ENCODE data around the gene HSPA2. TPM values are rescaled to one million over a fixed set of nuclear protein-coding genes. Genes with fewer than 3 reads are reported as not detected.

HSPA2 gene
- polyA plus RNA-seq, 1 donor (not counting 4 experiments of a cell fraction or from before 2014, with no cell fraction given), result 12.0 TPM

- H3K27ac ChIP-seq (ENCODE audit: control insufficient read depth, insufficient read depth, low read length), result no peak overlapping the region
- H3K9me3 ChIP-seq (ENCODE audit: control insufficient read depth, low read depth, low read length), result no peaks in the 10 kb centered on the region
- H3K4me2 ChIP-seq (ENCODE audit: control insufficient read depth, extremely low read depth, insufficient read depth, low read depth, low read length), result no peak overlapping the region
- H3K79me2 ChIP-seq (ENCODE audit: control insufficient read depth, insufficient read depth, low read length), result no peaks in the 10 kb centered on the region
- no peaks in the 10 kb centered on the region for H3K36me3 ChIP-seq (ENCODE audit: control insufficient read depth in 2 of 2, extremely low read depth in 1 of 2, insufficient read depth in 2 of 2, low read length in 2 of 2)
- H2AFZ ChIP-seq (ENCODE audit: control insufficient read depth, low read length), result no peak overlapping the region
- no peak overlapping the region for H3K4me3 ChIP-seq (ENCODE audit: control insufficient read depth in 2 of 3, extremely low read depth in 1 of 3, insufficient read depth in 2 of 3, low read depth in 1 of 3, low read length in 3 of 3)
- no peak for FAIRE-seq
- dilution Hi-C loops (cut with MboI; ENCODE audit: extremely low pct_ligation_motif_present, low sequenced_read_pairs), result no loop called here
- H3K9me1 ChIP-seq (ENCODE audit: control insufficient read depth, extremely low read depth, insufficient read depth, low read length), result no peaks in the 10 kb centered on the region
- H3K4me1 ChIP-seq (ENCODE audit: control insufficient read depth, extremely low read depth, insufficient read depth, low read length), result no peaks in the 10 kb centered on the region
- H3K9ac ChIP-seq (ENCODE audit: control insufficient read depth, extremely low read depth, insufficient read depth, low read length), result no peak overlapping the region
- no peak for DNase-seq (ENCODE audit: low read depth, low spot score)
- no peaks in the 10 kb centered on the region for H3K27me3 ChIP-seq (ENCODE audit: control insufficient read depth, extremely low read depth, insufficient read depth, low read length)
- H4K20me1 ChIP-seq (ENCODE audit: control insufficient read depth, extremely low read depth, insufficient read depth, low read length), result no peaks in the 10 kb centered on the region
- TF ChIP-seq, protein P1, sequence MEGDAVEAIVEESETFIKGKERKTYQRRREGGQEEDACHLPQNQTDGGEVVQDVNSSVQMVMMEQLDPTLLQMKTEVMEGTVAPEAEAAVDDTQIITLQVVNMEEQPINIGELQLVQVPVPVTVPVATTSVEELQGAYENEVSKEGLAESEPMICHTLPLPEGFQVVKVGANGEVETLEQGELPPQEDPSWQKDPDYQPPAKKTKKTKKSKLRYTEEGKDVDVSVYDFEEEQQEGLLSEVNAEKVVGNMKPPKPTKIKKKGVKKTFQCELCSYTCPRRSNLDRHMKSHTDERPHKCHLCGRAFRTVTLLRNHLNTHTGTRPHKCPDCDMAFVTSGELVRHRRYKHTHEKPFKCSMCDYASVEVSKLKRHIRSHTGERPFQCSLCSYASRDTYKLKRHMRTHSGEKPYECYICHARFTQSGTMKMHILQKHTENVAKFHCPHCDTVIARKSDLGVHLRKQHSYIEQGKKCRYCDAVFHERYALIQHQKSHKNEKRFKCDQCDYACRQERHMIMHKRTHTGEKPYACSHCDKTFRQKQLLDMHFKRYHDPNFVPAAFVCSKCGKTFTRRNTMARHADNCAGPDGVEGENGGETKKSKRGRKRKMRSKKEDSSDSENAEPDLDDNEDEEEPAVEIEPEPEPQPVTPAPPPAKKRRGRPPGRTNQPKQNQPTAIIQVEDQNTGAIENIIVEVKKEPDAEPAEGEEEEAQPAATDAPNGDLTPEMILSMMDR (optimal IDR thresholded peaks at IDR 0.05 in 1 of 3, IDR thresholded peaks at IDR 0.05 in 1 of 3, conservative IDR thresholded peaks at IDR 0.05 in 1 of 3; ENCODE audit: extremely low read depth in 1 of 3, insufficient read depth in 2 of 3, low read length in 3 of 3), result no peak
- TF ChIP-seq EZH2 (IDR thresholded peaks at IDR 0.05; ENCODE audit: low read length), result no peak
Observed at GRCh38 chr14:64580467-64580866, 39.9 kb downstream of the HSPA2 start.

GRCh38 chr14:64581363-64581762, 40.8 kb downstream of the HSPA2 start:
- TF ChIP-seq, protein P1 (optimal IDR thresholded peaks at IDR 0.05 in 1 of 3, IDR thresholded peaks at IDR 0.05 in 1 of 3, conservative IDR thresholded peaks at IDR 0.05 in 1 of 3; ENCODE audit: extremely low read depth in 1 of 3, insufficient read depth in 2 of 3, low read length in 3 of 3), result no peak
- no peak for TF ChIP-seq EZH2 (IDR thresholded peaks at IDR 0.05; ENCODE audit: low read length)
- dilution Hi-C loops (cut with MboI; ENCODE audit: extremely low pct_ligation_motif_present, low sequenced_read_pairs), result no loop called here
- Histone ChIP-seq H3K4me3 (ENCODE audit: control insufficient read depth in 2 of 3, extremely low read depth in 1 of 3, insufficient read depth in 2 of 3, low read depth in 1 of 3, low read length in 3 of 3) (no peak overlapping the region), H3K4me1 (ENCODE audit: control insufficient read depth, extremely low read depth, insufficient read depth, low read length) (no peaks in the 10 kb centered on the region), H3K27ac (ENCODE audit: control insufficient read depth, insufficient read depth, low read length) (no peak overlapping the region), H3K9me3 (ENCODE audit: control insufficient read depth, low read depth, low read length) (no peaks in the 10 kb centered on the region), H2AFZ (ENCODE audit: control insufficient read depth, low read length) (no peak overlapping the region), H3K79me2 (ENCODE audit: control insufficient read depth, insufficient read depth, low read length) (no peaks in the 10 kb centered on the region), H3K36me3 (ENCODE audit: control insufficient read depth in 2 of 2, extremely low read depth in 1 of 2, insufficient read depth in 2 of 2, low read length in 2 of 2) (no peaks in the 10 kb centered on the region), H4K20me1 (ENCODE audit: control insufficient read depth, extremely low read depth, insufficient read depth, low read length) (no peaks in the 10 kb centered on the region), H3K27me3 (ENCODE audit: control insufficient read depth, extremely low read depth, insufficient read depth, low read length) (no peaks in the 10 kb centered on the region), H3K9me1 (ENCODE audit: control insufficient read depth, extremely low read depth, insufficient read depth, low read length) (no peaks in the 10 kb centered on the region), H3K4me2 (ENCODE audit: control insufficient read depth, extremely low read depth, insufficient read depth, low read depth, low read length) (no peak overlapping the region), H3K9ac (ENCODE audit: control insufficient read depth, extremely low read depth, insufficient read depth, low read length) (no peak overlapping the region)
- no peak for DNase-seq (ENCODE audit: low read depth, low spot score)
- no peak for FAIRE-seq
